ENCODE measurements around the gene ARFRP1. TPM values are rescaled to one million over a fixed set of nuclear protein-coding genes. Genes with fewer than 3 reads are reported as not detected.

The ARFRP1 gene
- total RNA-seq, 1 donor from 2014 or later = 39.8 TPM

DNA sequence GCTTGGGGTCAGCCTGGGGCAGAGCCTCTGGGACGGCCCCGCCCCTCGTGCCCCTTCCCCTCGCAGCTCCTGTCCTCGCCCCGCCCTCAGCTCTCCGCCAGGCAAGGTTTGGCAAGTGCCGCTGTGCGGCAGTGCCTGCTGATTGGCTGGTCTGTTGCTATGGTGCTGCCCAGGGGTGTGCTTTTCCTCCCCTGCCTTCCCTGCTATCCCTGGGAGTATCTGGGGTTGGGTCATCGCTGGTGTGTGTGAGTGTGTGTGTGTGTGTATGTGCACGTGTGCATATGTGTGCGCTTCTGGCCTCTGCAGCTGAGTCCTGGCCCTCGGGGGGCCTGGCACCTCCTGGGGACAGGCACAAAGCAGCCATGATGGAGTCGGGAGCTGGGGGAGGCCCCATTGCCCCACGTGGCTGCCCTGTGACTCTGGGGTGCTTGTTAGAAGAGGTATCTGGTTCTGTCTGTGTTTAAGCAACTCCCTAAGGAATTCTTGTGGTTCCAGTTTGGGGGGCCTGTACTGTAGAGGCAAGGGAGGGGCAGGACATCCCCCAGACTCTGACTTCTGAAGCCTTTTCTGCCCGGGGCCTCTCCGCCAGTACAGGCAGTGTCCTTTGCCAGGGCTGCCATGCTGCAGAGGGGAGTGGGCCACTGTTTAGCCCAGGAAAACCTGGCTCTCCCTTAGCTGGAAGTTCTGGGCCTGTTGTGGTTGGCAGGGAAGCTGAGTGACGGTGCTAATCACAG lies 42.7 kb downstream of the ARFRP1 start:
- TF ChIP-seq, protein P1, sequence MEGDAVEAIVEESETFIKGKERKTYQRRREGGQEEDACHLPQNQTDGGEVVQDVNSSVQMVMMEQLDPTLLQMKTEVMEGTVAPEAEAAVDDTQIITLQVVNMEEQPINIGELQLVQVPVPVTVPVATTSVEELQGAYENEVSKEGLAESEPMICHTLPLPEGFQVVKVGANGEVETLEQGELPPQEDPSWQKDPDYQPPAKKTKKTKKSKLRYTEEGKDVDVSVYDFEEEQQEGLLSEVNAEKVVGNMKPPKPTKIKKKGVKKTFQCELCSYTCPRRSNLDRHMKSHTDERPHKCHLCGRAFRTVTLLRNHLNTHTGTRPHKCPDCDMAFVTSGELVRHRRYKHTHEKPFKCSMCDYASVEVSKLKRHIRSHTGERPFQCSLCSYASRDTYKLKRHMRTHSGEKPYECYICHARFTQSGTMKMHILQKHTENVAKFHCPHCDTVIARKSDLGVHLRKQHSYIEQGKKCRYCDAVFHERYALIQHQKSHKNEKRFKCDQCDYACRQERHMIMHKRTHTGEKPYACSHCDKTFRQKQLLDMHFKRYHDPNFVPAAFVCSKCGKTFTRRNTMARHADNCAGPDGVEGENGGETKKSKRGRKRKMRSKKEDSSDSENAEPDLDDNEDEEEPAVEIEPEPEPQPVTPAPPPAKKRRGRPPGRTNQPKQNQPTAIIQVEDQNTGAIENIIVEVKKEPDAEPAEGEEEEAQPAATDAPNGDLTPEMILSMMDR (IDR thresholded peaks at IDR 0.05) = no peak
- Mint-ChIP-seq H3K4me1 (ENCODE audit: low read depth) (no peaks in the 10 kb centered on the region), H3K27me3 (ENCODE audit: low read depth) (no peaks in the 10 kb centered on the region), H3K4me3 (ENCODE audit: unreplicated experiment) (no peak overlapping the region), H3K9me3 (ENCODE audit: low read depth) (no peaks in the 10 kb centered on the region), H3K27ac (ENCODE audit: unreplicated experiment) (no peak overlapping the region), H3K36me3 (ENCODE audit: low read depth) (peaks cover 21% of the 10 kb centered on the region)
- DNase-seq (ENCODE audit: low spot score) = no peak

DNA sequence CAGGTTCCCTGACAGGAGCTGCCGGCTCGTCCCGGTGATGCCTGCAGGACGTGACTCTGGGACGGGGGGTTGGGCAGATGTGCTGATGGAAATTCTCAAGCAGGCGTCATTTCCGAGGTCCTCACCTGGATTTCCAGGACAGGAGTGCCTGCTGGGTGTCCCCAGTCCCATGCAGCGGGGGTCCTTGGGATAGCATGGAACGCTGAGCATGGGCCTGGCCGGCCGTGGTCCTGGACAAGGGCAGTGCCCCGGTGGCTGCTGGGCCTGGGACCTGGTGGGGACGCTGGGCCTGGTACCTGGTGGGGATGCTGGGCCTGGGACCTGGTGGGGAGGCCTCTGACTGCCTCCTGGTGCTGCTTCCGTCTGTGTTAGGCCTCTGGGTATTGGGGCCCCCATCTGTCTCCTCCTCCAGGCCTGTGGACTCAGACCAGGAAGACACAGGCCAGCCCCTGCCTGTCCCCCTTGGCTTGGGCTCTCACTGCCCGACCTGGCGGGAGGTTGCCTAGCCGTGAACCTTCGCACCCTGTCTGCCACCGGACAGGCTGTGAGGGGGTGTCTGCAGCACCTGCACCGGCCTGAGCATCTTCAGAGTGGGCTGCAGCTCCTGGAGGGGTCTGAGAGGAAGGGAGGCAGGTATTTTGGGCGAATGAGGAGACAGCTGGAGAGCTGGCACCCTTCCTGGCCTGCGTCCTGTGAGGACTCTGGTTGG lies 43.5 kb downstream of the ARFRP1 start:
- Mint-ChIP-seq H3K9me3 (ENCODE audit: low read depth) (no peaks in the 10 kb centered on the region), H3K4me3 (ENCODE audit: unreplicated experiment) (no peak overlapping the region), H3K36me3 (ENCODE audit: low read depth) (peaks cover 21% of the 10 kb centered on the region), H3K27me3 (ENCODE audit: low read depth) (no peaks in the 10 kb centered on the region), H3K27ac (ENCODE audit: unreplicated experiment) (no peak overlapping the region), H3K4me1 (ENCODE audit: low read depth) (peaks cover 7% of the 10 kb centered on the region)
- DNase-seq (ENCODE audit: low spot score) = peak; percentile 67
- TF ChIP-seq, protein P1 (IDR thresholded peaks at IDR 0.05) = no peak

DNA sequence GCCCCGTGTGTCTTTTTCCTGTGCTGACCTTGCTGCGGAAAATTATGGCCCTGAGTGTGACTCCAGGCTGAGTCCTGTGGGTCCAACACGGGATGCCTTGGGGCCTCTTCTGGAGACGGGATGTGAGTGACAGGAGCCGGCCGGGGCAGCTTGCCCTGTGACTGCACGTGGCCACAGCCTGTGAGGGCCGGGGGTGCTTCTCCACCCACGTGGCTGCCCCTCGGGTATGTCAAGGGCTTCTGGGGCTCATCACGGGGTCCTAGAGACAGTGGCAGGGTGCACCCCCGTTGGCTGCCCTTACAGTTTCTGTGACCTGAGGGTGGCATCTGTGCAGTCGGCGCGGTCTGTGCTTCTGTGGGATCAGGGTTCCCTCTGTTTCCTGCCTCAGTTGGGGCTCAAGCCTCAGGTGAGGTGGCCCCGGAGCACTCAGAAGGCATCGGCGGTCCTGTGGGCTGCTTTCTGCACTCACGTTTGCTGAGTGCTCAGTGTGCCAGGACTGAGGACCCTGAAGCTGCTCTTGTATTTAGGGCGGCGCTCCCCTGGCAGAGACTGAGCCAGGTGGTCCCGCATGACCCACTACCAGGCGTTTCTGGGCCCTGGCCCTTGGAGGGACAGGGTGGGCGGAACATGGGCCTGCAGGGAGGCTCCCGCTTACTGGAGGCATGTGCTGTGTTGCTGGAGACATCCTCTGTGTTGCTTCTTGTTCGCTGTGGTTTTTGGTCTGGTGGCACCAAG lies 44.3 kb downstream of the ARFRP1 start:
- peaks cover 16% of the 10 kb centered on the region for H3K36me3 Mint-ChIP-seq (ENCODE audit: low read depth)
- peaks cover 13% of the 10 kb centered on the region for H3K4me1 Mint-ChIP-seq (ENCODE audit: low read depth)
- TF ChIP-seq, protein P1 (IDR thresholded peaks at IDR 0.05) = no peak
- no peak for DNase-seq (ENCODE audit: low spot score)
- no peak overlapping the region for H3K4me3 Mint-ChIP-seq (ENCODE audit: unreplicated experiment)
- H3K9me3 Mint-ChIP-seq (ENCODE audit: low read depth) = no peaks in the 10 kb centered on the region
- H3K27ac Mint-ChIP-seq (ENCODE audit: unreplicated experiment) = no peak overlapping the region
- no peaks in the 10 kb centered on the region for H3K27me3 Mint-ChIP-seq (ENCODE audit: low read depth)

DNA sequence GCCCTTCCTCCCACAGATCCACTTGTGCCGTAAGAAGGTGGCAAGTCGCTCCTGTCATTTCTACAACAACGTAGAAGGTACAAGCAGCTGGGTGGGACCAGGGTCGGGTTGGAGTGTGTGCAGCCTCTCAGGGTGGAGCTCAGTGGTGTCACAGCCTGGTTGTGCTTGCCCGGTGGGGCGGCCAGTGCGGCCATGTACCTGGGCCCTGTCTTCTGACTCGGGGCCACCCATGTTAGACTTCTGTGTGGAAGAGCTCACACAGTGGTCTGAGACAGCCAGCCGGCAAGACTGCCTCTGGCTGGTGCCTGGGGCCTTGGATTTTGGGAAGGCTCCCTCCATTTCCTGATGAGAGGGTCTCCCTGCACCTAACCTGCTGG lies 45.0 kb downstream of the ARFRP1 start:
- Mint-ChIP-seq H3K9me3 (ENCODE audit: low read depth) (no peaks in the 10 kb centered on the region), H3K27me3 (ENCODE audit: low read depth) (no peaks in the 10 kb centered on the region), H3K4me3 (ENCODE audit: unreplicated experiment) (no peak overlapping the region), H3K27ac (ENCODE audit: unreplicated experiment) (no peak overlapping the region), H3K36me3 (ENCODE audit: low read depth) (peaks cover 12% of the 10 kb centered on the region), H3K4me1 (ENCODE audit: low read depth) (peaks cover 17% of the 10 kb centered on the region)
- TF ChIP-seq, protein P1 (IDR thresholded peaks at IDR 0.05) = no peak
- DNase-seq (ENCODE audit: low spot score) = no peak

All from chondrocyte (in vitro differentiated cells).